GM23338 (cell line): ENCODE results near the gene LRIG1. TPM values are rescaled to one million over a fixed set of nuclear protein-coding genes. Genes with fewer than 3 reads are reported as not detected.

Source experiments
- ATAC-seq: fragments of 200-7000 bp; cut with Tn5 transposase; 3 replicates; pipeline ENCODE4 v1.9.1; 2020
- DNase-seq: peaks from one replicate; pipeline ENCODE4 v3.0.0-alpha.2; 2015; ENCODE audit warnings: low spot score
- H2AFZ ChIP-seq: fragments of 200-600 bp; sonication (generic); 2 replicates; pipeline ENCODE4 v1.8.0; 2016; ENCODE audit warnings: antibody characterized with exemption, mild to moderate bottlenecking, moderate library complexity
- H3F3A ChIP-seq: fragments of 200-600 bp; sonication (generic); replicated peaks from 2 replicates; pipeline ENCODE4 v1.8.0; 2017; ENCODE audit warnings: antibody characterized with exemption, mixed run types, low read depth
- H3K27ac ChIP-seq: fragments of 200-600 bp; sonication (generic); 2 replicates; pipeline ENCODE4 v1.6.1; 2016; ENCODE audit warnings: low read depth
- H3K27me3 ChIP-seq: fragments of 200-600 bp; sonication (generic); 2 replicates; pipeline ENCODE4 v1.8.0; 2016; ENCODE audit warnings: mild to moderate bottlenecking, mixed run types, moderate library complexity; ENCODE audit not compliant: insufficient read depth
- H3K36me3 ChIP-seq: fragments of 200-600 bp; sonication (generic); 2 replicates; pipeline ENCODE4 v1.8.0; 2016; ENCODE audit warnings: mild to moderate bottlenecking; ENCODE audit not compliant: insufficient read depth
- H3K4me1 ChIP-seq: fragments of 200-600 bp; sonication (generic); 2 replicates; pipeline ENCODE4 v1.8.0; 2016; ENCODE audit warnings: mild to moderate bottlenecking, moderate library complexity; ENCODE audit not compliant: insufficient read depth
- H3K4me2 ChIP-seq: fragments of 200-600 bp; sonication (generic); 2 replicates; pipeline ENCODE4 v1.7.1; 2017; ENCODE audit warnings: mixed run types
- H3K4me3 ChIP-seq: fragments of 200-600 bp; sonication (generic); 2 replicates; pipeline ENCODE4 v1.6.1; 2016; ENCODE audit warnings: mixed run types
- H3K79me2 ChIP-seq: fragments of 200-600 bp; sonication (generic); replicated peaks from 2 replicates; pipeline ENCODE4 v1.8.0; 2017; ENCODE audit warnings: mild to moderate bottlenecking; ENCODE audit not compliant: insufficient read depth
- H3K9me2 ChIP-seq: fragments of 200-600 bp; sonication (generic); 2 replicates; pipeline ENCODE4 v1.8.0; 2017; ENCODE audit not compliant: insufficient read depth
- H4K20me1 ChIP-seq: fragments of 200-600 bp; sonication (generic); replicated peaks from 2 replicates; pipeline ENCODE4 v1.8.0; 2017; ENCODE audit warnings: mild to moderate bottlenecking; ENCODE audit not compliant: insufficient read depth
- H3K27ac Mint-ChIP-seq: 2 replicates; pipeline ENCODE4 v1.8.0; 2020; ENCODE audit warnings: inconsistent platforms, mild to moderate bottlenecking, moderate library complexity, mixed read lengths
- H3K27me3 Mint-ChIP-seq: 3 replicates; pipeline ENCODE4 v1.8.0; 2022; ENCODE audit warnings: low read depth, mild to moderate bottlenecking, moderate library complexity, mixed read lengths, inconsistent platforms; ENCODE audit not compliant: insufficient read depth, poor library complexity
- H3K36me3 Mint-ChIP-seq: 3 replicates; pipeline ENCODE4 v1.8.0; 2021; ENCODE audit warnings: low read depth, mild to moderate bottlenecking, inconsistent platforms, moderate library complexity, mixed read lengths
- H3K4me1 Mint-ChIP-seq: 3 replicates; pipeline ENCODE4 v1.8.0; 2020; ENCODE audit warnings: mild to moderate bottlenecking, inconsistent platforms, mixed read lengths
- H3K4me3 Mint-ChIP-seq: 3 replicates; pipeline ENCODE4 v1.8.0; 2021; ENCODE audit warnings: moderate library complexity, mild to moderate bottlenecking, inconsistent platforms, mixed read lengths
- H3K9me3 Mint-ChIP-seq: 3 replicates; pipeline ENCODE4 v1.8.0; 2020; ENCODE audit warnings: moderate library complexity, mild to moderate bottlenecking, inconsistent platforms, mixed read lengths
- CREB1 ChIP-seq: fragments of 250-450 bp; sonication (Bioruptor Pico); IDR thresholded peaks from 2 replicates; pipeline ENCODE4 v1.5.0; 2020; ENCODE audit warnings: low read depth, mild to moderate bottlenecking, moderate library complexity
- CTCF ChIP-seq, 2 experiments: fragments of 200-600 bp in 1 of 2; sonication (generic) in 1 of 2; conservative IDR thresholded peaks; 2 replicates each; pipeline versions ENCODE4 v1.5.1 to v1.6.1; 2016 to 2017; ENCODE audit warnings: antibody characterized with exemption in 2 of 2, low read depth in 2 of 2, mild to moderate bottlenecking in 2 of 2, moderate library complexity in 1 of 2
- ETS1 ChIP-seq: IDR thresholded peaks from 2 replicates; pipeline ENCODE4 v1.6.1; 2016; ENCODE audit warnings: antibody characterized with exemption
- EZH2 ChIP-seq: fragments of 200-600 bp; sonication (generic); IDR thresholded peaks from one replicate; pipeline ENCODE4 v1.8.0; 2017; ENCODE audit warnings: antibody characterized with exemption, mild to moderate bottlenecking, low read depth; ENCODE audit not compliant: unreplicated experiment
- EZH2phosphoT487 ChIP-seq: fragments of 200-600 bp; sonication (generic); IDR thresholded peaks from one replicate; pipeline ENCODE4 v1.8.1; 2018; ENCODE audit warnings: antibody characterized with exemption; ENCODE audit not compliant: unreplicated experiment
- JUNB ChIP-seq: IDR thresholded peaks from one replicate; pipeline ENCODE4 v1.6.1; 2016; ENCODE audit warnings: antibody characterized with exemption; ENCODE audit not compliant: unreplicated experiment
- NANOG ChIP-seq: IDR thresholded peaks from 2 replicates; pipeline ENCODE4 v1.6.1; 2016; ENCODE audit warnings: antibody characterized with exemption, borderline replicate concordance
- POLR2AphosphoS5 ChIP-seq: IDR thresholded peaks from 2 replicates; pipeline ENCODE4 v1.6.1; 2016; ENCODE audit warnings: antibody characterized with exemption, low read depth
- REST ChIP-seq: IDR thresholded peaks from one replicate; pipeline ENCODE4 v1.6.1; 2018; ENCODE audit warnings: antibody characterized with exemption; ENCODE audit not compliant: unreplicated experiment
- ZNF114 ChIP-seq: fragments of 250-450 bp; sonication (Bioruptor Pico); IDR thresholded peaks from 2 replicates; pipeline ENCODE4 v1.5.0; 2020; ENCODE audit warnings: mild to moderate bottlenecking, moderate library complexity
- ZNF331 ChIP-seq: fragments of 250-450 bp; sonication (Bioruptor Pico); IDR thresholded peaks from 2 replicates; pipeline ENCODE4 v1.5.0; 2020; ENCODE audit warnings: low read depth, mild to moderate bottlenecking, moderate library complexity
- ZNF462 ChIP-seq: fragments of 250-450 bp; sonication (Bioruptor Pico); IDR thresholded peaks from 2 replicates; pipeline ENCODE4 v1.5.0; 2020; ENCODE audit warnings: mild to moderate bottlenecking, moderate library complexity
- polyA plus RNA-seq: library from polyadenylated mRNA; unstranded; fragments of >200 nt; fragmentation: Nextera tagmentation; extraction: Ambion mirVana; gene quantifications from 2 replicates; pipeline ENCODE4 v1.2.1, GENCODE V29; 2016
- total RNA-seq: library from RNA; depleted of rRNA; stranded (reverse); fragments of >200 nt; shearing (Covaris generic); gene quantifications from 2 replicates; pipeline ENCODE4 v1.2.3, GENCODE V29; 2014

Gene LRIG1
- total and polyA plus RNA-seq, 2 experiments from 2014 or later, result 40.0 to 134 TPM

GRCh38 chr3:66469220-66469640, 31.6 kb downstream of the LRIG1 start:
- H3K27me3 ChIP-seq, result no peaks in the 10 kb centered on the region
- Mint-ChIP-seq H3K27ac (no peak overlapping the region), H3K4me3 (no peak overlapping the region), H3K4me1 (peaks cover 80% of the 10 kb centered on the region), H3K36me3 (peaks cover 10% of the 10 kb centered on the region; the same call in 2 of the 3 replicates), H3K27me3 (peaks cover 9% of the 10 kb centered on the region), H3K9me3 (no peaks in the 10 kb centered on the region)
- H3F3A ChIP-seq, result no peaks in the 10 kb centered on the region
- H2AFZ ChIP-seq, result no peak overlapping the region
- no peaks in the 10 kb centered on the region for H3K9me2 ChIP-seq
- H4K20me1 ChIP-seq, result peaks cover 72% of the 10 kb centered on the region
- no peak overlapping the region for H3K27ac ChIP-seq
- H3K4me1 ChIP-seq, result peaks cover 77% of the 10 kb centered on the region
- ATAC-seq (no peak), DNase-seq (no peak)
- no peak overlapping the region for H3K4me3 ChIP-seq
- no peaks in the 10 kb centered on the region for H3K36me3 ChIP-seq
- H3K79me2 ChIP-seq, result peaks cover 100% of the 10 kb centered on the region
- TF ChIP-seq ZNF331, result no peak
- no peak for TF ChIP-seq ZNF114
- no peak for TF ChIP-seq REST
- TF ChIP-seq ZNF462 (CRISPR knock-in tag), result no peak
- TF ChIP-seq ETS1, result no peak
- no peak for TF ChIP-seq CTCF (conservative IDR thresholded peaks at IDR 0.05; ENCODE audit: low read depth in 2 of 2)
- TF ChIP-seq JUNB, result no peak
- TF ChIP-seq CREB1 (CRISPR knock-in tag), result no peak
- no peak for TF ChIP-seq EZH2phosphoT487
- TF ChIP-seq POLR2AphosphoS5, result no peak
- no peak for TF ChIP-seq EZH2
- TF ChIP-seq NANOG, result no peak
- peak overlapping the region; percentile 5; the same call in 1 of the 2 replicates for H3K4me2 ChIP-seq
